GM13977 (cell line): Measurements from ENCODE around the gene DLL4.
A peak's percentile ranks its signal among the peaks of the same experiment; 100 is the strongest.

Experiments
- DNase-seq: peaks from one replicate; pipeline ENCODE4 v3.0.0; 2012; ENCODE audit warnings: low spot score
- in situ Hi-C: fragments of 300-500 bp; cut with MboI; formaldehyde crosslinking; loops from one replicate; pipeline ENCODE4 v1.12.0; 2022; ENCODE audit warnings: low sequenced_read_pairs, low pct_unique_long_range_greater_than_20kb, mixed read lengths, inconsistent platforms; ENCODE audit not compliant: unreplicated experiment
- TF ChIP-seq, protein P1 (sequence below): IDR thresholded peaks from 2 replicates; pipeline ENCODE4 v1.5.1; 2012; ENCODE audit warnings: mild to moderate bottlenecking, control low read depth; ENCODE audit not compliant: insufficient read depth; ENCODE audit errors: extremely low read depth, missing control alignments

Gene DLL4

DNA sequence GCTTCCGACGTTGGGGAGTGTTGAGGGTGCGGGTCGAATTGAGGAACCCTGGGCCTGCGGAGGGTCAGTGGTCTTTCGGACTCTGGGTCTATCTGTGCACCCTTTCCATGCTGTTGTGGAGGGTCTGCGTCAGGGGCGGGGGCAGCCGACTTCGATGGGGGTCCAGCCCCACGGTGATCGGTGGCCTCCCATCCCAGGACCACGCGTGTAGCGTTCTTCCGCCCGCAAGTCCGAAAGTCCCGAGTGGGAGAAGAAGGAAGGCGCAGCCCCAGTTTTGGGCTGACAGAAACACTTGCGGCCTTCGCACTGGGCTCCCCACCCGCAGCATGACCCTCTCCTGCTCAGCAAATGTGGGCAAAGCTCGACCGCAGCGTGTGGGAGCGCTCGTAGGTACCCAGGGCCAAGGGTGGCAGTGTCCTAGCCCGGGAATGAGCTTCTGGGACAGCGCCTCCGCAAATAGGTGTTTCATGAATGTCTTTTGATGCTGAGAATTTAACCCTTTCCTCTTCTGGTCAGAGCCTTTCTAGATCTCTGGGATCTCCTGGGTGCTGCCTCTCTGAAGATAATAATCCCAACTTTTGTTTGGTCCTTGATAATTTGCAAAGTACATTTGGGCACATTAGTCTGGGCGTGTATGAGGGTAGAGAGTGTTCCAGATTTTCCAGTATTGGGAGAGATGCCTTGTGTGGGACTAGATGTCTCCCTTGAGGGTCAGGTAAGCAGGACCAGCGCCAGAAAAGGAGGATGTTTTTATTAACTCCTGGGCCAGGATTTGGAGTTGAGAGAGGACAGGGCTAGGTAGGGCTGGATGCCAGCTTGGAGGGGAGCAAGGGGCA is 2.3 kb upstream of the DLL4 start:
- in situ Hi-C loops = no loop called here
- TF ChIP-seq, protein P1, sequence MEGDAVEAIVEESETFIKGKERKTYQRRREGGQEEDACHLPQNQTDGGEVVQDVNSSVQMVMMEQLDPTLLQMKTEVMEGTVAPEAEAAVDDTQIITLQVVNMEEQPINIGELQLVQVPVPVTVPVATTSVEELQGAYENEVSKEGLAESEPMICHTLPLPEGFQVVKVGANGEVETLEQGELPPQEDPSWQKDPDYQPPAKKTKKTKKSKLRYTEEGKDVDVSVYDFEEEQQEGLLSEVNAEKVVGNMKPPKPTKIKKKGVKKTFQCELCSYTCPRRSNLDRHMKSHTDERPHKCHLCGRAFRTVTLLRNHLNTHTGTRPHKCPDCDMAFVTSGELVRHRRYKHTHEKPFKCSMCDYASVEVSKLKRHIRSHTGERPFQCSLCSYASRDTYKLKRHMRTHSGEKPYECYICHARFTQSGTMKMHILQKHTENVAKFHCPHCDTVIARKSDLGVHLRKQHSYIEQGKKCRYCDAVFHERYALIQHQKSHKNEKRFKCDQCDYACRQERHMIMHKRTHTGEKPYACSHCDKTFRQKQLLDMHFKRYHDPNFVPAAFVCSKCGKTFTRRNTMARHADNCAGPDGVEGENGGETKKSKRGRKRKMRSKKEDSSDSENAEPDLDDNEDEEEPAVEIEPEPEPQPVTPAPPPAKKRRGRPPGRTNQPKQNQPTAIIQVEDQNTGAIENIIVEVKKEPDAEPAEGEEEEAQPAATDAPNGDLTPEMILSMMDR = no peak
- no peak for DNase-seq

- TF ChIP-seq, protein P1 = no peak
- in situ Hi-C loops = no loop called here
- no peak for DNase-seq
These were observed 1.7 kb upstream of the DLL4 start for GRCh38 chr15:40927495-40927872.

DNA sequence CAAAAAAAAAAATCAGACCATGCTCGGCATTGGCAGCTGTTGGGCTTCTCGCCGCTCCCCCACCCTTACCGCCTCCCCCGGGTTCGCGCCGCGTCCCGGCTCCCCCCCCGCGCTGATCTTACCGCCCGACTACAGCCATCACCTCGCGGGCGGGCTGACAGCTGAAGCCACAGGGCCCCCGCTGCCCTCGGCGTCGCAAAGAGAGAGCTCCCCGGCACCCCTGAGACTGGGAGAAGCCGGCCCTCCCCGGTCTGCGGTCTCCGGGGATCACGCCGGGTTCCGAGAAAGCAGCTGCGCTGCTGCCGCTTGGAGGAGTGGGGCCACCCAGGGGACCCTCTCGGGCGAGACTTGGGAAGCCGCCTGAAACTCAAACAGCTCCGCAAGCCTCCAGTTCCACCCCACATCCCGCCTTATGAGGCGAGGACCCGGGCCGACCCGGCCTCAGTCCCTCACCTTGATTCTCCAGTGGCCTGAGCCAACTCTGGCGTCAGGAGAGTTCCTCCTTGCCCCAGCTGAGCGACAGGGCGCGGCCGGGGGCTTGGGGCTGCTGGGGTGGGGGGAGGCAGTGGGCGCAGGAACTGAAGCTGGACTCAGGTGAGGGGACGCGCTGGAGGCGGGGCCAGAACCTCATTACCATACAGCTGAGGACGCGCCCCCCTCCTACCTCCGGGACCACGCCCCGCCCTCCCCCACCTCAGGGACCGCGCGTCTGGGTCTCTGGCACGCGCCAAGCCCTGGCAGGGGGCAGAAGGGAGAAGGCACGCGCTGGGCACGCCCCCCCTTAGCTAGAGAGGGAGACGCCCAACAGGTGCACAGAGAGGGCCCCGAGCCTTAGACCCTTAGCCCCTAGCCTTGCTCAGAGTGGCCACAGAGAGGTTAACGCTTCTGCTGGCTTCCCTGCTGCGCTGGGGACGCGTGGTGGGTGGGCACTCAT is 1.0 kb upstream of the DLL4 start:
- in situ Hi-C loops = no loop called here
- DNase-seq = peak; percentile 54
- TF ChIP-seq, protein P1 = no peak

GRCh38 chr15:40929660-40930429 is 705 bp downstream of the DLL4 start:
- in situ Hi-C loops = no loop called here
- TF ChIP-seq, protein P1 = no peak
- DNase-seq = no peak

DNA sequence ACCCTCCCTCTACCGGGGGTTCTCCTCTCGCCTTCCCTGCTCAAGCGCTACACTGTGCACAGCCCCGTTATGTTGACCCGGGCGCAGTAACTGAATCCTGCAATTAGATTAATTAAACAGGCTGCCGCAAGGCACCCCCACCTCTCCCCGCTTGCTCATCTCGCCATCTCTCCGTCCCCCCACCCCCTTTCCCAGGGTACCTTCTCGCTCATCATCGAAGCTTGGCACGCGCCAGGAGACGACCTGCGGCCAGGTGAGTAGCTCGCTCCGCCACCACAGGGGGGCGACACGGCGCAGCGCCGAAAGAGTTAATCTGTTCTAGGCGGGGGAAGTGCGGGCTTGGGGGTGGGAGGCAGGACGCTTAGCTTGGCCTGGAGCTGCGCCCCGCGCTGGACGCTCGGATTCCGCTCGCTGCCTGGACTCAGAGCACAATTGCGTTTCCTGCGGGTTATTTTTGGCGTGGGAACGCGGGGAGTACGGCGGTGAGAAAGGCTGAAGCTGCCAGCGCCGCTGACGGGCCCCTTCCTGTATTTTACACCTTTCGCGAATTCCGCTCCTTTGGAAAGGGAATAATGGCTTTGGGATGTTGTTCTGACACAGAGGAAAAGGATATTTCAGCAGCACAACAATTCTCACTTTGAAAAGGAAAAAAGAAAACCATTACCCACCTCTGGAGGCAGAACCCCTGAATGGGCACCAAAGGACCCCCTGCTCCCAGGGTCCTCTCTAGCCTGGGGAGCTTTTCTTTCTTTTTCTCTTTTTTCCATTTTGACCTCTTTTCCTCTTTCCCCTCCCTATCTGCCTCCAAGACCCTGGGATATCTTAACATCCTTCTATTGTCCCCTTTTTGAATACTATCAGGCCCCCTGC is 1.5 kb downstream of the DLL4 start:
- TF ChIP-seq, protein P1 = peak; percentile 93
- in situ Hi-C loops = no loop called here
- DNase-seq = peak; percentile 84
